ENCODE data around the gene CD164L2. TPM values are rescaled to one million over a fixed set of nuclear protein-coding genes. Genes with fewer than 3 reads are reported as not detected.

The CD164L2 gene
- total RNA-seq, 1 donor from 2014 or later, result 0.21 TPM

DNA sequence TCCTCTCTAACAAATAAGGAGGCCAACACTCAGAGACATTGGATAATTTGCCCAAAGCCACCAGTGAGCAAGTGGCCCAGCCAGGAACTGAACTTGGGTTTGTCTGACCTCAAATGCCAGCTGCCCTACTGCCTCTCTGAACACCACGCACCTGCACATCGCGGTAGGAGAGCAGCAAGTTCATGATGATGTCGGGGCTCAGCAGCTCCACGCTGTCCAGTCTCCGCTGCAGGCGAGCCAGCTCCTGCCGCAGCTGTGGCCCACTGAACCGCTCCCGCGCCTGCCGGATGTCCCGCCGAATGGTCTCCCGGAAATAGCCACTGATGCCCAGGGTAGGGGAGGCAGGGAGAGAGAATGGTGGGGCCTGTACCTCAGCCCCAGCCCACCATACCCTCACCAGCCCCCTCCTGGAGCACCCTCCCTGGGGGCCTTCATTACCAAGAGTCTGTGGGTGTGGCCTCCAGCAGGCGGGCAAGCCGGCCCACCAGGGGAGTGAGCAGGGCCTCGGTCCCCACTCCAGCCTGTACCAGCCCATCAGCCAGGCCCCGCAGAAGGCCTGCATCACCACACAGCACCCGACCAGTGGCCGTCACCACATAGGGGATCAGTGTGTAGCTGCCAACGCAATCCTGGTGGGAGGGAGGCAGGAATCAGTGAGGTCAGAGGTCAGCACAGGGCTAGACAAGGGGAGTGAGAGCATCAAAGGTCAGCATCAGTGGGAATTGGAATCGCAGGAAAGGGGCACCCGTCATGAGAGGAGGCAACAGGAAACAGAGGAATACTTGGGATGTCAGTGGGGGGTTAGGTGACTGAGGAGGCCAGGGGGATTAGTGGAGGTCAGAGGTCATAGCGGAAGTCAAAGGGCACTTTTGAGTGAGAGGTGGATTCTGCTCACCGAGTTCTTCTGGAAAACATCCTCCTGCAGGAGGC is 19.1 kb downstream of the CD164L2 start:
- no peak for DNase-seq

DNA sequence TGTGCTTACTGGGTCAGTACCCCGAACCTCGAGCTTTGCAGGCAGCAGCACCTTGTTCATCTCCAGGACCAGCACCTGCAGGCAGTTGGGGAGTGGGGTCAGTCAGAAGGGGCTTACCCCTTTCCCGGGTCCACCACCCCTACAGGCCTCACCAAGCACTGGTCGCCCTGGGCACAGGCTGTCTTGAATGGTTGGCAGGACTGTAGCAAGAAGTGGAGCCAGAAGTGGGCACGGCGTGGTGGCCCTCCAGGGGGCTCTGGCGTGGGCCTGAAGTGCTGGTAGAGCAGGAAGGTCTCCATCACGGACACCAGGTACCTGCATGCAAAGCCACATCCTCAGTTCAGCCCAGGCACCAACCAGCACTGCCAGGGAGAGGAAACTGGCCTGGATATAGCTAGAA is 21.6 kb downstream of the CD164L2 start:
- no peak for DNase-seq

DNA sequence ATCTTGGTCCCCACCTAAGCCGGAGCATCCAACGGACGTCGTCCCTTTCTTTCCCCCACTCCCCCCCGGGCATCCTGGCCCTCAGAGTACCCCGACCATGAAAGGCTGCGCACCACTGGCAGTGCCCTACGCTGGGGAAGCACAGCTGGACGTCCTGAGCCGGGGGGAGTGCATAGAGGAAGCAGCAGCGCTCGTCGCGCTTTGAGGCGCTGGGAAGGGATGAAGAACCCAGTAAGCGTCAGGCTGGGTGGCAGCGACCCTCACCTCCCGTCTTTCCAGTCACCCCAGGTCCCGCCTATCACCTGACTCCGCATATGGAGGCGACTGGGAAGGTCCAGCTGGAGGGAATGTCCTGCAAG is 22.1 kb downstream of the CD164L2 start:
- DNase-seq, result no peak

DNA sequence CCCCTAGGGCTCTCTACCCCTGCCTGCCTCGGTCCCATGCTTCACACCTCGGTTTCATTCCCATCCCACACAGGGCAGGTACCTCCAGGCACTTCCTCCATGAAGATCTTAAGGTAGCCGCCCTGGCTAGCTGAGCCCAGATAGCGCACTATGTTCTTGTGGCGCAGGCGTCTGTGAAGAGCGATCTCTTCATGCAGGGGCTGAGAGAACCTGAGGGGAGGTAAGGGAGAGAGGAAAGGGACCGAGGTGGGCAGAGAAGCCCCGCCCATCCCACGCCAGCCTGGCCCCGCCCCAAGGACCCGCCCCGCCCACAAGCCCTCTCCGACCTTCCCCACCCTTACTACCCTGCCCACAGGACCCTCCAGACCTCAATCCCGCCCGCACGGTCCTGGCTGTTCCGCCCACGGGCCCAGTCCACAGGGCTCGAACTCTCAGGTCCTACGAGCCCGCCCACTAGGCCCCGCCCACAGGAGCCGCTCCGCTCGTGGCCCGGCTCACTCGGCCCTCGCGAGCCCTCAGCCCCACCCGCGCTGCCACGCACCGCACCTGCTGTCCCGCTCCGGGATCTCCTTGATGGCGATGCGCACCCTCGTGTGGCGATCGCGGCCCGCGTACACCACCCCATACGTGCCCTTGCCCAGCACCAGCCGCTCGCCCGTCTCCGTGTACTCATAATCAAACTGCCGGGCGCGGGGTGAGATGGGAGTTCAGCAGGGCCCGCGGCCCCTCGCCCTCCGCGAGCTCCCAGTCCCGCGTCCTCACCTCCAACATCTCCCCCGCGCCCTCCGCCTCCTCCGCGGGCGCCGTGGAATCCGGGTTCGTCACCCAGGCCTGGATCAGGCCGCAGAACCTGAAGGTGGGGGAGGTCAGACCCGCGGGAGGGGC is 22.7 kb downstream of the CD164L2 start:
- no peak for DNase-seq

DNA sequence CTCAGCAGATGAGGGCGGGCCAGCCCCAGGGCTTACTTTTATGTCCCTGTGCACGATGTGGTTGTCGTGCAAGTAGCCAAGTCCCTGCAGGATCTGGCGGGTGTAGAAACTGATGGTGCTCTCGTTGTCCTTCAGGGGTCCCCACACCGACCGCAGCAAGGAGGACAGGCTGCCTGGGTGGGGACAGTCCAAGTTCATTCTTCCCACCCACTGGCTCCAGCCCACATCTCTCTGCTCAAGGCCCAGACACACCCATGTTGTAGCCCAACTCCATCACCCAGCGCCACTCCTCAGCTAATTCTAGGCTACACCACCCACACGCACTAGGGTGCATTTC is 23.3 kb downstream of the CD164L2 start:
- DNase-seq, result no peak

DNA sequence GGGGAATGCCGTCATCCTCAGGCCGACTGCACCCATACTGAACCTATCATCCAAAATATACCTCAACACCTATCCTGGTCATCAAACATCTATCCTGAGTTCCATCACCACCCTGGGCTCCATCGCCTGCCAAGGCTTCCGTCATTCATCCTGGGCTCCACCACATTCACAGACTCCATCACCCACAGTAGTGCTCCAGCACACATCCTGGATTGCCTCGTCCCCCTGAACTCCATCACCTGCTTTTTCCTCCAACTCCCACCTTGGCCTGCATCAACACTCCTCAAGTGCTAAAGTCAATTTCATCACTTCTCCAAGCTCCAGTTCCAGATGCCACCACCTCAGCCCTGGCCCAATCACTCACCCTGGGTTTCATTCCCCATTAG is 24.2 kb downstream of the CD164L2 start:
- DNase-seq, result no peak

DNA sequence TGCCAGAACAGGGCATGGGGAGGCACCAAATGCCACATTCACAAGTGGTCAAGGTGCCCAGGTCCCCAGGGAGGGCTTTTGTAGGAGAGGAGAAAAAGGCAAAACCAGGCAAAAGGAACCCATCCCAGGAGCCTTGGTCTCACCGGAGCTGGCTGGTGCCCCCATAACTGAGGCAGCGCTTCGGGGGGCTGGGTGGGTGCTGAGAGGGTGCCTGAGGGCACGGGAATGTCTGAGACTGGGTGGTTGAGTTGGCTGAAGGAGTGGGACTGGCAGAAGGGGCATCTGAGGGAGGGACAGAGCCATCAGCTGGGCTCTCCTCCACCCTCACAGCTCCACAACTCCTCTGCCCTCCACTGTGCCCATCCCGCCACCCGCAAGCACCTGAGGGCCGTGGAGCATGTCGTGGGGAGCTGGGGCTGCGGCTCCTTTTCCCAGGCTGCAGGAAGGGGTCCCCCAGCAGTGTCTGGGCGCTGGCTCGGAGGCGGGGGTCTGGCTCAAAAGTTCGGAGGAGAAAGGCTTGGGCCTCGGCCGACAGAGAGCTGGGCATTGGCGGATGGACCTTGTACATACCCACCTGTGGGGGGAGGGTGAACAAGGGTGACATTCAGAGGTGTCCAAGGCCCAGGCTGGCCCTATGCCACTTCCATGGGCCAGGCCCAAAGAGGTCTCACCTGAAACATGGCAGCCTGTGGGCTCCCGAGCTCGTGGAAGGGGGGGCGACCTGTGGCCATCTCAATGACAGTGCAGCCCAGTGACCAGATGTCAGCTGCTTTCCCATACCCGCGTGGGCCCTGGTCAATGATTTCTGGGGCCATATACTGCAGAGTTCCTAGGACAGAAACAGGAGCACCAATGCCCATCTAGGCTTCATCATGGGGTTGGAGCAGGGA is 24.9 kb downstream of the CD164L2 start:
- DNase-seq, result no peak

DNA sequence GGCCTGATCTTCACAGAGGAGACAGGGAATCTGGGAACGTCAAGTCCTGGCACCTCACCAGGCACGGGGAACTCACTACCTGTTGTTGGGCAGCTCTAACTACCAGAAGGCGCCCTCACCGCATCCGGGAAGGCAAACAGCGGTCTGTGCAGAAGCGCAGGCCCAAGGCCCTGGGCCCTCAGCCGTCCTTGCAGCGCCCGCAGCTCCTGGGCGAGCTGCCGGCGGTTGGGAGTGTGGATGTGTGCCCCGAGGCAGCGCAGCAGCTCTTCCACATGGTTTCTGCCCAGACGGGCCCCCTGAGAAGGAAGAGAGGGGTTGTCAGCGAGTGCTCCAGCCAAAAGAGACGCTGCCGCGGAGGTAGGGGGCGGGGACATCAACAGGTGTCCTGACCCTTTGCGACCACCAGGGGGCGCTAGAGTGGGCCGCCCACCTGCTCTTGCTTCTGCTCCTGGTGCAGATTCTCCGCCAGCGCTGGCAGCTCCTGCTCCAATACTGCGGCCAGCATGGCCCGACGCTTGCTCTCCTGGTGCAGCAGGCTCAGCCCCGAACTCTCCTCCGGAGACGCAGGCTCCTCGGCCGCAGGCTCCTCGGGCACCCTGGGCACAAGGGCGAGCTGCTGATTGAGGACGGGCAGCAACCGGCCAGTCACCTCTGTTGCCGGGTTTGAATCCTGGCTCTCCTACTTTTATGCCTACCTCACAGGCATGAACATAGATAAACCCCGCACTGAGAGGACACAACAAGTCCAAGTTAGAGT is 25.7 kb downstream of the CD164L2 start:
- DNase-seq, result peak; percentile 86

DNA sequence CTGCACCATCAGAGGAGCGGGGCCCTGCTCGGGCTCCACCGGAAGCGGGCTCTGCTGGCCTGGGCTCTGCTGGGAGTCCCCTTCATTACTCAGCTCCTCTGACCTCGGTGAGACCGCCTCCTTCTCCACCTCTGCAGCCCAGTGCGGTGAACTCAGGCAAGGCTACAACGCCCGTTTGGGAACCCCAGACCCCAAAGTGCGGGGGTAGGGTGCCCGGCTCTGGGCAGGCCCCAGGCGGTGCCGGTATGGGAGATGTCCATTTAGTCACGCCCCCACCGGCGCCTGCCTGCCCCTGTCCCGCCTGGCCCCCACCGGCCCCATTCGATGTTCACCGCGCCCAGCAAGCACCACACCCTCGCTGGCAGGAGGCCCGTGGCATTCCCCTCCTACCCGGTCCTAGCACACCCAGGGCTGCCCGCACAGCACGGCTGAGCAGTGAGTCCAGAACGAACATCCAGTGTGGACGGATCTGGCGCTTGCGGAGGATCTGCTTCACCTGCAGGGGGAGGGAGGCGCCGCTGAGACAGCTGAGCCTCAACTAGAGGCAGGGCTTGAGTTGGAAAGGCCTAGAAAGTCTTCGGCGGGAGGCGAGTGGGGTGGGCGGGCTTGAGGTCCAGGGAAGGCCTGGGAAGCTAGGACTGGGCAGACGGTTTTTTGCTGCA is 26.4 kb downstream of the CD164L2 start:
- peak; percentile 57 for DNase-seq

DNA sequence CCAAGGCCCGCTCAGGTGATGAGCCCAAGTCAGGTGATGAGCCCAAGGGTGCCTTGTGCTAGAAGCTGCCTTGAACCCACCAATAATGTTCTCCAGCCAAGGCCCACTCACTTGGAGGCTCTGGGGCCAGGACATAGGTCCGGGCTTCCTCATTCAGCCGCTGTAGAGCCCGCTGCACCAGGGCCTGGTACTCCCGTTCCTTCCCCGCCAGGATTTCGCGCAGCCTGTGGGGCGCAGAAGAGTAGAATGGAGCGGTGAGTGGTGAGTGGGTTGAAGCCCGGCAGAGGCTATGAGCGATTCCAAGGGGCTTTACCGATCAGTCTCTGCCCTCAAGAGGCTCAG is 26.9 kb downstream of the CD164L2 start:
- DNase-seq, result no peak

DNA sequence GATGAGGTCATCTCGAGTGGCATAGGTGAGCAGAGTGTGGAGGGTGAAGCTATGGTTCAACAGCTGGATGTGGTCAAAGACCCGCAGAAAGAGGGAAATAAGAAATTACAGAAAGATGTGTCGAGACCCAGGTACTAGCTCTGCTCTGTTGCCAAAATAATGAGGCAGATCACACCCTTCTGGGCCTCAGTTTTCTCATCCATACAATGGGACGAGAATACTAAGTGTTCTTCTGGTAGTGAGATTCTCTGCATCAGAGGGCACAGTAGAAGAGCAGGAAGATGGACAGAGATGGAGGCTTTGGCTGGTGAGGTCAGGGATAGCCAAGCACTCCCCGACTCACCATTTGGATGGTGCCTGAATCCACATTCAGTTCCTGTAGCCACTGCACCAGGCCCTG is 27.4 kb downstream of the CD164L2 start:
- DNase-seq, result no peak

DNA sequence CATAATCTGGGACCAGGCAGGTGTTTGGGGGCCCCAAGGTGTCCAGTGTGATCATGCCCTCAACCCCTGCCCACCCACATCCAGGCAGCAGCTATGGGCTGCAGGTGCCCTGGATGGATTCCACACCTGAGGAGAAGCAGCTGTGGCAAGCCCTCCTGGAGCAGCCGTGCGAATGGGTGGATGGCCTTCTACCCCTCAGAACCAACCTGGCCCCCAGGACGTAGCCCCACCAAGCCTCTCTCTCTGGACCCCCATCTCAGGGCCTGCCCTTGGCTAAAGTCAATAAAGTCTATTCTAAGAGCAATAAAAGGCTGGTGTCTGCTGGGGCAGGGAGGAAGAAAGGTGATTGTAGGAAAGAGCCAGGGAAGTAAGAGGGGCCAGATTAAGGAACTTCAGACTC is 29.5 kb downstream of the CD164L2 start:
- no peak for DNase-seq

DNA sequence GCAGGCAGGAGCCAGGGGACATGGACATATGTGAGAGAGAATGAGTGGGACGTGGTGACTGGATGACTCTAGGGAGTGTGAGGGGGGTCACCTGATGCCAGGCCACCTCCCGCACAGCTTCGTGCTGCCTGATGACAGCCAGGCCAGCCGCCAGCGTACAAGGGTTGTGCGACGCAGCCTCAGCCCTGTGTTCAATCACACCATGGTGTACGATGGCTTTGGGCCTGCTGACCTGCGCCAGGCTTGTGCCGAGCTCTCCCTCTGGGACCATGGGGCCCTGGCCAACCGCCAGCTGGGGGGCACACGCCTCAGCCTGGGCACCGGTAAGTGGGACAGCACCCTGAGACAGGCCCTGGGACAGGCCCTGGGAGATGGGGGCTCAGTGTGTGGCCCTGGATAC is 30.0 kb downstream of the CD164L2 start:
- no peak for DNase-seq

DNA sequence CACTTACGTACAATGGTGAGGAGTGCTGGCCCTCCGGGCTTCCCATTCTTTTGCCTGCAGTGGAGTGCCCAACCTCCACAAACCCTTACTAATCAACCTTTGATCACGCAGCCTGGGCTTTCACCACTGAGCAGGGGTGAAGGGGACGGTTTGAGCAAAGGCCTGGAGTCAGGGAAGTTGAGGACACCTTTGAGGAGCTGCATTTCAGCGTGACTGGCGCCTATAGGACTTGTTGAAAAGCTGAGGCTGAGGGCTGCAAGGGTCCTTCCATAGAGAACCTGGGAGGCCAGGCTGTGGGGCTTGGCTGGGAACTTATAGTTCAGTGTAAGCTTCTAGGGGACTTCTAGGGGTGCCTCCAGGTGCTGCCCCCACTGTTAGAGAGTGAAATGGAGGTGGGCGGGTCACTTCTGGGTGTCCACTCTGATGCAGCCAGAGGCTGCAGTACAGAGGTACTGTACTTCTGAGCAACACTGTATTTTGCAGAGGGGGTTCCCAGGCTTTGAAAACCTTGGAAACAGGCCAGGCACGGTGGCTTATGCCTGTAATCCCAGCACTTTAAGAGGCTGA is 31.5 kb downstream of the CD164L2 start:
- no peak for DNase-seq

DNA sequence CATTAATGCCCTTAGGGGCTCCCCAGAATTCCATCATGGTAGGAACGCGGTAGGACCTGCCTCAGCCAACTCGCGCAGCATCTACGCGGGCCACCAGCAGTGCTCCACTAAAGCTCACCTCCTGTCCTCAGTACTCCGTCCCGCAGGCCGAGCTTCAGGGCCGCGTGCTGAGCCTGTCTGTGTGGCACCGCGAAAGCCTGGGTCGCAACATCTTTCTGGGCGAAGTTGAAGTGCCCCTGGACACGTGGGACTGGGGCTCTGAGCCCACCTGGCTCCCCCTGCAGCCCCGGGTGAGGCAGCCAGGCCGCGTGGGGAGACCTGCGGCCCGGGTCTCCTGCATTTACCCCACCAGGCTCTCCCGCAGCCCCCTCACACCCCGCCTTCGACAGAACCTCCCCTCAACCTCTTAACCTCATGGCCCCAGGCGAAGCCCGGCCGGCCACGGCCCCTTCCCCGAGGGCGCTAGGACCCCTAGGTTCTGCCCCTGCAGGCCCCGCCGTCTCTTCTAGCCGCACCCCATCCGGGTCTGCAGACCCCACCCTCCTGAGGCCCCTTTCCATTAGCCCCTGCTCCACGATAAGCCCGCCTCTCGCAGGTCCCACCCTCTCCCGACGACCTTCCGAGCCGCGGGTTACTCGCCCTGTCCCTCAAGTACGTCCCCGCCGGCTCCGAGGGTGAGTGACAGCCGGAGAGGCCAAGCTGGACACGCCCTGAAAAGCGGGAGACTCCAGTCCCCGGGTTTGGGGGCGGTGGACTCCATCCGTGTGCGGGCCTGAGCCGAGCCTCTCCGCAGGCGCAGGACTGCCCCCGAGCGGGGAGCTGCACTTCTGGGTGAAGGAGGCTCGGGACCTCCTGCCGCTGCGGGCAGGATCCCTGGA is 32.2 kb downstream of the CD164L2 start:
- peak; percentile 67 for DNase-seq

DNA sequence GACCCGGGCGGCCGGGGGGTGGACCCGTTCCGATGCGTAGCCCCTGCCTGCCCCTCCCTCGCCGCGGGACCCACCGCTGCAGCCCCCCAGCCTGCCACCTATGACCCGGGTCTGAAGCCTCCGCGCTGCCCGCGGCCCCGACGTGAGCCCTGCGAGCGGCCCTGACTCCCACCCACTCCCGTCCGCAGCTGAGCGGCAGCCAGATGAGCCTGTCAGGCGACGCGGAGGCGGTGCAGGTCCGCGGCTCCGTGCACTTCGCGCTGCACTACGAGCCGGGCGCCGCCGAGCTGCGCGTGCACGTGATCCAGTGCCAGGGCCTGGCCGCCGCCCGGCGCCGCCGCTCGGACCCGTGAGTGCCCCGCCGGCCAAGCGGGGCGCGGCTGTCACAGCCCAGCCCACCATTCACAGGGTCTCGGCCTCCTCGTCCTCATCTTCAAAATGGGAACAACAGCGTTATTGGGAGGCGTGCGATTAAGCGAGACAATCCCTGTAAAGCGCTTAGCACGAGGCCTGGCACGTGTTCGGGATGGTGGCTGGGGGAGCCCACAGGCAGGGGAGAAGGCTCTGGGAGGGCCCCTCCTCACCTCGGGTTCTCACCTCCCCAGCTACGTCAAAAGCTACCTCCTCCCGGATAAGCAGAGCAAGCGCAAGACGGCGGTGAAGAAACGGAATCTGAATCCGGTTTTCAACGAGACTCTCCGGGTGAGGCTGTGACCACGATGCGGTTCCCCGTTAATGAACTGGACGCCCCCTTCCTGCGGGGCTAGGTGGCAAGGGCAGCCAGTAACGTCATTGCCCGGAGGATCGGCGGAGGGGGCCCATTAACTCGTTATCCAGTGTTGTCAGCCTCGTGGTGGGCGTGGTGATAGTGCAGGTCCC is 33.1 kb downstream of the CD164L2 start:
- DNase-seq, result peak; percentile 78

DNA sequence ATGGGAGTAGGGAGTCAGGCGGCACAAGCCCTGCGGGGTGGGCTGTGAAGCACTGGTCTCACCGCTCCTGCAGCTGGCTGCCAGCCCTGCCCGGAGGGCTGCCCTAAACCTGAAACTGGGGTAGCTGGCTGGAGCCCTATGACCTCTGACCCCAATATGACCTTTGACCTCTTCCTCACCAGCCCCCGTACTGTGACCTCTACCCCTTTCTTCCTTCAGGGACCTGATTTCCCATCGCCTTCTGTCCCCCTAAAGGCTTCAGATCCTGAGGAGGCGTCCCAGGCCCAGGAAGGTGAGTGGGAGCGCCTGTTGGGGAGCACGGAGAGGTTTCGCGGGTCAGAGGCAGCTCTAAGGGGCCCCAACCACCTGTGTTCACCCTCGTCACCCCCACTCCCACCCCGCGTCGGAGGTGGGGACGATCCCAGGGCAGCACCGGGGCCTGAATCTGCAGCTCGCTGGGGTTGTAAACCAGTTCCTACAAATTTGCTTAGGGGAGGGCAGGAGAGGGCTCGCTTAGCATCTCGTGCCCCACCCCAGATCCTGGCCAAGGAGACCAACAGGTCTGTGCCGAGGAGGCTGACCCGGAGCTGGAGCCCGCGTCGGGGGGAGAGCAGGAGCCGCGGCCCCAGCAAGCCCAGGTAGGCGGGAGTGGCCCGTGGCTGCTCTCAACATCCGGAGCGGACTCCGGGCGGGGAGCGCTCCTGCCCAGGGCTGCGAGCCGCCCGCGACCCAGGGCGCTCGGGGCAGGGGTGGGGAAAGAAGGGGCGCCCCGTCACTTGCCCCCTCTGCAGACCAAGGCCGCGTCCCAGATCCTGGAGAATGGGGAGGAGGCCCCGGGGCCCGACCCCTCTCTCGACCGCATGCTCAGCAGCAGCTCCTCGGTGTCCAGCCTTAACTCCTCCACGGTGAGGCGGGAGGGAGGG is 34.0 kb downstream of the CD164L2 start:
- peak; percentile 55 for DNase-seq

Measured in tongue (tissue), 2 donors.